Measurements from ENCODE around the gene ACSL3.

Gene ACSL3

GRCh38 chr2:222861411-222862105, 722 bp downstream of the ACSL3 start:
- peak overlapping the region; percentile 88 for H3K9ac ChIP-seq
- peak overlapping the region; percentile 95 for H3K27ac ChIP-seq
- peak overlapping the region; percentile 28 for H2AFZ ChIP-seq
- no peaks in the 10 kb centered on the region for H3K9me3 ChIP-seq (ENCODE audit: control insufficient read depth, low read length)
- H3K36me3 ChIP-seq (ENCODE audit: control insufficient read depth, insufficient read depth, low read length), result no peaks in the 10 kb centered on the region
- TF ChIP-seq, protein P1, sequence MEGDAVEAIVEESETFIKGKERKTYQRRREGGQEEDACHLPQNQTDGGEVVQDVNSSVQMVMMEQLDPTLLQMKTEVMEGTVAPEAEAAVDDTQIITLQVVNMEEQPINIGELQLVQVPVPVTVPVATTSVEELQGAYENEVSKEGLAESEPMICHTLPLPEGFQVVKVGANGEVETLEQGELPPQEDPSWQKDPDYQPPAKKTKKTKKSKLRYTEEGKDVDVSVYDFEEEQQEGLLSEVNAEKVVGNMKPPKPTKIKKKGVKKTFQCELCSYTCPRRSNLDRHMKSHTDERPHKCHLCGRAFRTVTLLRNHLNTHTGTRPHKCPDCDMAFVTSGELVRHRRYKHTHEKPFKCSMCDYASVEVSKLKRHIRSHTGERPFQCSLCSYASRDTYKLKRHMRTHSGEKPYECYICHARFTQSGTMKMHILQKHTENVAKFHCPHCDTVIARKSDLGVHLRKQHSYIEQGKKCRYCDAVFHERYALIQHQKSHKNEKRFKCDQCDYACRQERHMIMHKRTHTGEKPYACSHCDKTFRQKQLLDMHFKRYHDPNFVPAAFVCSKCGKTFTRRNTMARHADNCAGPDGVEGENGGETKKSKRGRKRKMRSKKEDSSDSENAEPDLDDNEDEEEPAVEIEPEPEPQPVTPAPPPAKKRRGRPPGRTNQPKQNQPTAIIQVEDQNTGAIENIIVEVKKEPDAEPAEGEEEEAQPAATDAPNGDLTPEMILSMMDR (IDR thresholded peaks at IDR 0.05), result no peak
- H3K4me1 ChIP-seq, result peaks cover 16% of the 10 kb centered on the region
- H3K27me3 ChIP-seq (ENCODE audit: control insufficient read depth, insufficient read depth, low read length), result no peaks in the 10 kb centered on the region
- H3K4me3 ChIP-seq (ENCODE audit: low read depth, low read length), result peak overlapping the region; percentile 82
- peak overlapping the region; percentile 79 for H3K4me2 ChIP-seq (ENCODE audit: low read length)
- H3K79me2 ChIP-seq, result peaks cover 37% of the 10 kb centered on the region

DNA sequence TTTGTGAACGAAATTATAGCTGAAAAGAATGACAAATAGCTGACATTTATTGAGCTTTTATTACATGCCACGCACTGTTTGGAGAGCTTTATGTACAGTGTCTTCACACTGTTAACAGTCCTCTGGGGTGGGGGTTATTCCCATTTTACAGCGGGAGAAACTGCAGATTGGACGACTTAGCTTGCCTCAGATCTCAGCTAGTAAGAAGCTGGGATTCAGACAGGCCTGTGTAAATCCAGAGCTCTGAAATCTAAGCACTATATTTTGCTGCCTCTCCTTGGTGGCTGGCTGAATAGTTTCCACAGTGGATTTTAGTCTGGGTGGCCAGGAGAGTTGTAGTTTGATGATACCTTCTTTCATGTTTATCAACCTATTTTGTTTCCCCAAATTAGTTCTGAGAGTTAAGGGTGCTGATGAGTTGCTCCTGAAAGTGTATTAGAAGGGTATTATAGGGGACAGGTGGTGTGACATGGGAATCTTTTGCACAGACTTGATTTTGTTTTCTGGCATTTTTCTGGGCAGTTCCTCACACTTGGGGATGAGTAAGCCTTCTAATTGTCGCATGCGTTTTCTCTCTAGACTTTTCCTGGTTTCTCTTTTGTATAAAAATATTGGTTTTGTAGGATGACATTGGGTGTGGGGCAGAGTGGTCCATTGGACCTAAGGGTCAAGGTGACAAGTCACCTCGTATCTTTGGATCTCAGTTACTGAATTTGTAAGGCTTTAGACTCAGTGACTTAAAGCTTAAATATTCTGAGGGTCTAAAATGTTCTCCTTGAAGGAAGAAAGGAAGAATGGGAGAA, 1.5 kb downstream of the ACSL3 start:
- peak overlapping the region; percentile 82 for H3K4me3 ChIP-seq (ENCODE audit: low read depth, low read length)
- H2AFZ ChIP-seq, result no peak overlapping the region
- H3K36me3 ChIP-seq (ENCODE audit: control insufficient read depth, insufficient read depth, low read length), result no peaks in the 10 kb centered on the region
- TF ChIP-seq, protein P1 (IDR thresholded peaks at IDR 0.05), result peak; percentile 46
- H3K27me3 ChIP-seq (ENCODE audit: control insufficient read depth, insufficient read depth, low read length), result no peaks in the 10 kb centered on the region
- no peaks in the 10 kb centered on the region for H3K9me3 ChIP-seq (ENCODE audit: control insufficient read depth, low read length)
- H3K79me2 ChIP-seq, result peaks cover 43% of the 10 kb centered on the region
- H3K4me1 ChIP-seq, result peaks cover 18% of the 10 kb centered on the region
- H3K4me2 ChIP-seq (ENCODE audit: low read length), result peak overlapping the region; percentile 79
- H3K27ac ChIP-seq, result peak overlapping the region; percentile 95
- H3K9ac ChIP-seq, result peak overlapping the region; percentile 88

- H2AFZ ChIP-seq, result no peak overlapping the region
- H3K4me2 ChIP-seq (ENCODE audit: low read length), result peak overlapping the region; percentile 79
- no peaks in the 10 kb centered on the region for H3K36me3 ChIP-seq (ENCODE audit: control insufficient read depth, insufficient read depth, low read length)
- H3K4me3 ChIP-seq (ENCODE audit: low read depth, low read length), result no peak overlapping the region
- H3K9ac ChIP-seq, result no peak overlapping the region
- peaks cover 19% of the 10 kb centered on the region for H3K4me1 ChIP-seq
- H3K27me3 ChIP-seq (ENCODE audit: control insufficient read depth, insufficient read depth, low read length), result no peaks in the 10 kb centered on the region
- TF ChIP-seq, protein P1 (IDR thresholded peaks at IDR 0.05), result no peak
- H3K79me2 ChIP-seq, result peaks cover 46% of the 10 kb centered on the region
- no peaks in the 10 kb centered on the region for H3K9me3 ChIP-seq (ENCODE audit: control insufficient read depth, low read length)
- H3K27ac ChIP-seq, result peak overlapping the region; percentile 95
These were observed 2.2 kb downstream of the ACSL3 start for GRCh38 chr2:222862909-222863544.

DNA sequence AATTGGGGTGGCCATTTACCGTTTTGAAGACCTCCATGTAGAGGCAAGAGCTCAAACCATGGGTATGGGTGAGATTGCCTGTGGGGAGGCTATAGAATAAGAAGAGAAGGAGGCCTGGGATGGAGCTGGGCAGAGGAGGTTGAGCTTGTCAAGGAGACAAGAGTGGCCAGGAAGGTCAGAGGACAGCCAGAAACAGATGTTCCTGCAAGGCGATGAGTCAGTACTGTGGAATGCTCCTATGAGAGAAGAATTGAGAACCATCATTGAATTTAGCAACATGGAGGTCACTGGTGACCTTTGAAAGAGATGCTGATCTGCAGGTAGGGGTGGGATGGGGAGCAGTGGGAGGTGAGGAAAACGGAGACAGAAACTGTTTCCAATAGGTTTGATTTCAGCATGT, 3.5 kb downstream of the ACSL3 start:
- peaks cover 58% of the 10 kb centered on the region for H3K79me2 ChIP-seq
- TF ChIP-seq, protein P1 (IDR thresholded peaks at IDR 0.05), result no peak
- H3K36me3 ChIP-seq (ENCODE audit: control insufficient read depth, insufficient read depth, low read length), result no peaks in the 10 kb centered on the region
- no peaks in the 10 kb centered on the region for H3K27me3 ChIP-seq (ENCODE audit: control insufficient read depth, insufficient read depth, low read length)
- no peak overlapping the region for H3K4me3 ChIP-seq (ENCODE audit: low read depth, low read length)
- H2AFZ ChIP-seq, result no peak overlapping the region
- peak overlapping the region; percentile 95 for H3K27ac ChIP-seq
- H3K9me3 ChIP-seq (ENCODE audit: control insufficient read depth, low read length), result no peaks in the 10 kb centered on the region
- peaks cover 27% of the 10 kb centered on the region for H3K4me1 ChIP-seq
- no peak overlapping the region for H3K9ac ChIP-seq
- H3K4me2 ChIP-seq (ENCODE audit: low read length), result no peak overlapping the region
